GM12891 (cell line): Measurements from ENCODE around the gene C16orf46.

ENCODE experiments used
- POLR2A ChIP-seq: IDR thresholded peaks from 2 replicates; pipeline ENCODE4 v1.6.1; 2011; ENCODE audit warnings: low read depth, low read length, control low read depth
- POLR2AphosphoS5 ChIP-seq: IDR thresholded peaks from 2 replicates; pipeline ENCODE4 v1.6.1; 2011; ENCODE audit warnings: low read depth, low read length, control low read depth
- SPI1 ChIP-seq: IDR thresholded peaks from 2 replicates; pipeline ENCODE4 v1.6.1; 2011; ENCODE audit warnings: low read depth, low read length, control low read depth
- TAF1 ChIP-seq: IDR thresholded peaks from 2 replicates; pipeline ENCODE4 v1.6.1; 2011; ENCODE audit warnings: low read depth, low read length, control low read depth

DNA sequence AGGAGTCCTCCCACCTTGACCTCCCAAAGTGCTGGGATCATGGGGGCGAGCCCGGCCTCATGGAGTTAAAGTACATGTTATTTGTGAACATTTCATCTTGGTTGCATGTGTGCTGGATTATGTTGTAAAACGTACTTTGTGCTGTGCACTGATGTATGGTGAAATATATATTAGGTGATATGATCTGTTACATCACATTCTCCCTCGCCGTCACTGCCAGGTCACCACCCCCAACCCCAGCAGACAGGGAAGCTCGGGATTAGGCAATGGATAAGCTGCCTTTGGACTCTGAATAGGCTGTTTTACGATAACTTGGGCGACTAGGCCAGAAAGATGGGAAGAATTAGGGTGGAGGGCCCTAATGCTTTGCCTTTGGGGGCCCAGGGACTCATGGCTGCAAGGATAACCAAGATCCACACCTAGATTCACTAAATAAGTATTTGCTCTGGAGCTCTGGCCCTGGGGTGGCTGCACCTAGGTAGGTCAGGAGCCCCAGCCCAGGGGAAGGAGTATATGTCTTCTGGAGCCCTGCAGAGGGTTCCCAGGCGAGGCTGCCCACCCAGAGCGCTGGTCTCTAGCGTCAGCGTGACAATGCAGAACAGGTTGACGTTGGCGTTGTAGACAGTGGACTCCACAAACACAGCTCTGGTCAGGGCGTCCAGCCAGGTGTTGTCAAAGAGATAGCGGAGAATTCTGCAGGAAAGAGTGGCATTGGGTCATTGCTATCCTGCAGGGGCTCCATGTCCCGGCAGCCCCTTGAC, 46.2 kb upstream of the C16orf46 start:
- no peak for TF ChIP-seq POLR2AphosphoS5
- no peak for TF ChIP-seq POLR2A
- no peak for TF ChIP-seq SPI1
- no peak for TF ChIP-seq TAF1
